Cardiac fibroblast (primary cell): ENCODE data around the gene SYPL2.

ENCODE experiments used
- DNase-seq, 2 donors: peaks; one replicate each; pipeline versions ENCODE4 v3.0.0 to v3.0.0-alpha.2; 2010; ENCODE audit warnings: low read depth in 2 of 2
- H3K4me3 ChIP-seq, 2 donors: replicated peaks in 1 of 2; 1 replicate in 1 of 2; 2 replicates in 1 of 2; pipeline ENCODE4 v1.5.1; 2011; ENCODE audit warnings: low read depth in 2 of 2, low read length in 2 of 2, mild to moderate bottlenecking in 2 of 2, moderate library complexity in 1 of 2
- CTCF ChIP-seq: IDR thresholded peaks from one replicate; pipeline ENCODE4 v1.5.1; 2011; ENCODE audit warnings: low read depth, mild to moderate bottlenecking, low read length, inconsistent platforms

Gene SYPL2

GRCh38 chr1:109495738-109496137 lies 29.4 kb downstream of the SYPL2 start:
- no peak for TF ChIP-seq CTCF
- H3K4me3 ChIP-seq: no peak overlapping the region

GRCh38 chr1:109497449-109498160 lies 31.3 kb downstream of the SYPL2 start:
- DNase-seq: no peak
- TF ChIP-seq CTCF: no peak
- no peak overlapping the region for H3K4me3 ChIP-seq

More at GRCh38 chr1:109495738-109496137, 29.4 kb downstream of the SYPL2 start:
- no peak for DNase-seq

- no peak overlapping the region for H3K4me3 ChIP-seq
- DNase-seq: peak; percentile 36 to 45
- TF ChIP-seq CTCF: peak; percentile 77
Observed at GRCh38 chr1:109498161-109498801, 31.9 kb downstream of the SYPL2 start.

- no peak for DNase-seq
- no peak overlapping the region for H3K4me3 ChIP-seq
- TF ChIP-seq CTCF: no peak
Observed at GRCh38 chr1:109499081-109499480, 32.7 kb downstream of the SYPL2 start.

GRCh38 chr1:109499661-109500536 lies 33.6 kb downstream of the SYPL2 start:
- no peak overlapping the region for H3K4me3 ChIP-seq
- DNase-seq: peak; percentile 46 to 50
- TF ChIP-seq CTCF: peak; percentile 61

- no peak for DNase-seq
- no peak overlapping the region for H3K4me3 ChIP-seq
- TF ChIP-seq CTCF: no peak
Observed at GRCh38 chr1:109500941-109501381, 34.6 kb downstream of the SYPL2 start.
